COLO829 (cell line): ENCODE measurements around the gene ANKS6.

Experiments used
- DNase-seq: peaks from one replicate; pipeline ENCODE4 v3.0.0; 2012; ENCODE audit warnings: low spot score

The ANKS6 gene

GRCh38 chr9:98772364-98773155 lies 23.8 kb downstream of the ANKS6 start:
- DNase-seq, result no peak

- no peak for DNase-seq
Observed at GRCh38 chr9:98771209-98771874, 25.0 kb downstream of the ANKS6 start.

GRCh38 chr9:98770717-98771116 lies 25.6 kb downstream of the ANKS6 start:
- no peak for DNase-seq

GRCh38 chr9:98768344-98768743 lies 28.0 kb downstream of the ANKS6 start:
- DNase-seq, result no peak

- no peak for DNase-seq
Observed at GRCh38 chr9:98767915-98768314, 28.4 kb downstream of the ANKS6 start.

GRCh38 chr9:98767196-98767595 lies 29.2 kb downstream of the ANKS6 start:
- no peak for DNase-seq

- DNase-seq, result no peak
Observed at GRCh38 chr9:98766586-98766985, 29.8 kb downstream of the ANKS6 start.

GRCh38 chr9:98765256-98765655 lies 31.1 kb downstream of the ANKS6 start:
- no peak for DNase-seq

- no peak for DNase-seq
Observed at GRCh38 chr9:98763986-98764745, 32.2 kb downstream of the ANKS6 start.

GRCh38 chr9:98760231-98760630 lies 36.1 kb downstream of the ANKS6 start:
- DNase-seq, result no peak

GRCh38 chr9:98755006-98755618 lies 41.2 kb downstream of the ANKS6 start:
- no peak for DNase-seq

GRCh38 chr9:98751210-98751609 lies 45.1 kb downstream of the ANKS6 start:
- DNase-seq, result no peak

GRCh38 chr9:98750364-98751060 lies 45.8 kb downstream of the ANKS6 start:
- no peak for DNase-seq

- DNase-seq, result no peak
Observed at GRCh38 chr9:98747476-98747875, 48.9 kb downstream of the ANKS6 start.

- no peak for DNase-seq
Observed at GRCh38 chr9:98745470-98745869, 50.9 kb downstream of the ANKS6 start.

GRCh38 chr9:98743818-98744611 lies 52.3 kb downstream of the ANKS6 start:
- DNase-seq, result no peak

- DNase-seq, result no peak
Observed at GRCh38 chr9:98743329-98743728, 53.0 kb downstream of the ANKS6 start.

- no peak for DNase-seq
Observed at GRCh38 chr9:98742325-98743280, 53.8 kb downstream of the ANKS6 start.

- DNase-seq, result no peak
Observed at GRCh38 chr9:98740226-98740881, 56.0 kb downstream of the ANKS6 start.
